ENCODE results near the gene KIF12.

The KIF12 gene

GRCh38 chr9:114120192-114121014, 21.3 kb upstream of the KIF12 start:
- DNase-seq (ENCODE audit: low spot score): no peak
- ChIA-PET CTCF (interaction anchor here (0.6 to 3.4 kb wide), 2 partner anchors 150 to 171 kb away, joined by 4 to 12 read pairs; no protein-coding TSS in a partner anchor), POLR2A (ENCODE audit: low non-redundant PET) (no interaction called here)
- no peak for TF ChIP-seq CTCF (conservative IDR thresholded peaks at IDR 0.05; ENCODE audit: low read depth)
- H3K27ac ChIP-seq: no peak overlapping the region

GRCh38 chr9:114119242-114120191, 20.4 kb upstream of the KIF12 start:
- DNase-seq (ENCODE audit: low spot score): no peak
- no peak for TF ChIP-seq CTCF (conservative IDR thresholded peaks at IDR 0.05; ENCODE audit: low read depth)
- no peak overlapping the region for H3K27ac ChIP-seq
- CTCF ChIA-PET: interaction anchor here (0.6 to 3.4 kb wide), 2 partner anchors 151 to 171 kb away, joined by 4 to 12 read pairs; no protein-coding TSS in a partner anchor
- POLR2A ChIA-PET (ENCODE audit: low non-redundant PET): no interaction called here

- H3K27ac ChIP-seq: no peak overlapping the region
- no peak for TF ChIP-seq CTCF (conservative IDR thresholded peaks at IDR 0.05; ENCODE audit: low read depth)
- ChIA-PET CTCF (interaction anchor here (0.6 to 3.4 kb wide), 3 partner anchors 10 to 173 kb away, joined by 5 to 17 read pairs (median 12); no protein-coding TSS in a partner anchor), POLR2A (ENCODE audit: low non-redundant PET) (interaction anchor here (0.6 kb wide), 1 partner anchor 13 kb away, joined by 3 read pairs; no protein-coding TSS in a partner anchor)
- no peak for DNase-seq (ENCODE audit: low spot score)
Measured at GRCh38 chr9:114117996-114118830, 19.1 kb upstream of the KIF12 start.

- POLR2A ChIA-PET (ENCODE audit: low non-redundant PET): no interaction called here
- DNase-seq (ENCODE audit: low spot score): no peak
- CTCF ChIA-PET: interaction anchor here (3.3 to 3.4 kb wide), 2 partner anchors 10 to 173 kb away, joined by 12 to 17 read pairs; no protein-coding TSS in a partner anchor
- TF ChIP-seq CTCF (conservative IDR thresholded peaks at IDR 0.05; ENCODE audit: low read depth): no peak
- H3K27ac ChIP-seq: no peak overlapping the region
Measured at GRCh38 chr9:114117614-114117995, 18.5 kb upstream of the KIF12 start.

- TF ChIP-seq CTCF (conservative IDR thresholded peaks at IDR 0.05; ENCODE audit: low read depth): no peak
- CTCF ChIA-PET: interaction anchor here (3.3 to 4.5 kb wide), 2 partner anchors 8 to 175 kb away, joined by 17 to 25 read pairs; no protein-coding TSS in a partner anchor
- POLR2A ChIA-PET (ENCODE audit: low non-redundant PET): no interaction called here
- no peak for DNase-seq (ENCODE audit: low spot score)
- no peak overlapping the region for H3K27ac ChIP-seq
Measured at GRCh38 chr9:114116126-114116747, 17.1 kb upstream of the KIF12 start.

Measured in RWPE1 (cell line).